Mammary epithelial cell (primary cell): Measurements from ENCODE around the gene HOXB2.

ENCODE experiments used
- CTCF ChIP-seq, 2 donors: IDR thresholded peaks in 1 of 2; conservative IDR thresholded peaks in 1 of 2; 2 replicates each; pipeline ENCODE4 v1.5.1; 2011 to 2012; ENCODE audit warnings: inconsistent platforms in 2 of 2, low read length in 2 of 2, mild to moderate bottlenecking in 2 of 2, control low read depth in 1 of 2, low read depth in 1 of 2; ENCODE audit not compliant: insufficient read depth in 1 of 2; ENCODE audit errors: extremely low read depth in 1 of 2
- EZH2 ChIP-seq: IDR thresholded peaks from 2 replicates; pipeline ENCODE4 v1.6.1; 2012; ENCODE audit warnings: low read length, inconsistent platforms, borderline replicate concordance

- TF ChIP-seq CTCF (conservative IDR thresholded peaks at IDR 0.05 in 1 of 2, IDR thresholded peaks at IDR 0.05 in 1 of 2; ENCODE audit: extremely low read depth in 1 of 2, insufficient read depth in 1 of 2, low read depth in 1 of 2, low read length in 2 of 2) (no peak), EZH2 (no peak)
Observed at GRCh38 chr17:48505788-48506187, 39.1 kb downstream of the HOXB2 start.
